HEK293 (cell line): Measurements from ENCODE around the gene TSHZ2.
A peak's percentile ranks its signal among the peaks of the same experiment; 100 is the strongest.

Source experiments
- GLI2 ChIP-seq: fragments of 450-650 bp; formaldehyde crosslinking; IDR thresholded peaks from 2 replicates; pipeline ENCODE4; 2017; ENCODE audit warnings: missing biosample characterization, missing genetic modification characterization, low read depth, borderline replicate concordance
- GLIS1 ChIP-seq: fragments of 450-650 bp; formaldehyde crosslinking; IDR thresholded peaks from 2 replicates; pipeline ENCODE4 v1.5.1; 2016; ENCODE audit warnings: missing biosample characterization, missing genetic modification characterization
- HIC1 ChIP-seq: fragments of 450-650 bp; formaldehyde crosslinking; IDR thresholded peaks from 2 replicates; pipeline ENCODE4 v1.5.1; 2016; ENCODE audit warnings: missing biosample characterization, missing genetic modification characterization
- INSM2 ChIP-seq: fragments of 450-650 bp; formaldehyde crosslinking; IDR thresholded peaks from 2 replicates; pipeline ENCODE4 v1.5.1; 2016; ENCODE audit warnings: missing biosample characterization, missing genetic modification characterization
- KLF1 ChIP-seq: fragments of 450-650 bp; formaldehyde crosslinking; IDR thresholded peaks from 2 replicates; pipeline ENCODE4 v1.5.1; 2016; ENCODE audit warnings: missing biosample characterization, missing genetic modification characterization
- KLF16 ChIP-seq: fragments of 450-650 bp; formaldehyde crosslinking; IDR thresholded peaks from 2 replicates; pipeline ENCODE4 v1.5.1; 2017; ENCODE audit warnings: missing biosample characterization, missing genetic modification characterization
- MEIS1 ChIP-seq: sonication (generic); formaldehyde crosslinking; IDR thresholded peaks from 2 replicates; pipeline ENCODE4 v1.8.1; 2022; ENCODE audit warnings: missing genetic modification reagents, mild to moderate bottlenecking, borderline replicate concordance
- SCRT1 ChIP-seq: fragments of 450-650 bp; formaldehyde crosslinking; IDR thresholded peaks from 2 replicates; pipeline ENCODE4 v1.5.1; 2016; ENCODE audit warnings: missing biosample characterization, missing genetic modification characterization, borderline replicate concordance
- SETDB1 ChIP-seq: IDR thresholded peaks from one replicate; pipeline ENCODE4 v1.6.1; 2017; ENCODE audit warnings: mild to moderate bottlenecking, low read length, moderate library complexity, mixed read lengths; ENCODE audit not compliant: insufficient read length
- TRIM28 ChIP-seq: IDR thresholded peaks from 2 replicates; pipeline ENCODE4 v1.6.1; 2011; ENCODE audit warnings: low read length, control low read depth, borderline replicate concordance
- YY2 ChIP-seq: fragments of 450-650 bp; formaldehyde crosslinking; IDR thresholded peaks from 2 replicates; pipeline ENCODE4 v1.5.1; 2016; ENCODE audit warnings: missing biosample characterization, missing genetic modification characterization
- ZBTB20 ChIP-seq: fragments of 450-650 bp; formaldehyde crosslinking; IDR thresholded peaks from 2 replicates; pipeline ENCODE4 v1.5.1; 2016; ENCODE audit warnings: missing biosample characterization, missing genetic modification characterization
- ZBTB26 ChIP-seq: fragments of 450-650 bp; formaldehyde crosslinking; optimal IDR thresholded peaks from 2 replicates; pipeline ENCODE3; 2016; ENCODE audit warnings: missing biosample characterization, mild to moderate bottlenecking, missing genetic modification characterization
- ZBTB7A ChIP-seq: fragments of 450-650 bp; formaldehyde crosslinking; IDR thresholded peaks from 2 replicates; pipeline ENCODE4 v1.5.1; 2016; ENCODE audit warnings: low read depth, missing biosample characterization, missing genetic modification characterization
- ZNF138 ChIP-seq: fragments of 450-650 bp; formaldehyde crosslinking; IDR thresholded peaks from 2 replicates; pipeline ENCODE4 v1.5.1; 2016; ENCODE audit warnings: missing biosample characterization, missing genetic modification characterization, borderline replicate concordance
- ZNF140 ChIP-seq: fragments of 450-650 bp; formaldehyde crosslinking; IDR thresholded peaks from 2 replicates; pipeline ENCODE4 v1.5.1; 2016; ENCODE audit warnings: missing biosample characterization, missing genetic modification characterization
- ZNF157 ChIP-seq: fragments of 450-650 bp; formaldehyde crosslinking; IDR thresholded peaks from 2 replicates; pipeline ENCODE4 v1.5.1; 2016; ENCODE audit warnings: missing biosample characterization, missing genetic modification characterization
- ZNF175 ChIP-seq: fragments of 450-650 bp; formaldehyde crosslinking; IDR thresholded peaks from 2 replicates; pipeline ENCODE4 v1.5.1; 2016; ENCODE audit warnings: missing biosample characterization, missing genetic modification characterization
- ZNF202 ChIP-seq: fragments of 450-650 bp; formaldehyde crosslinking; IDR thresholded peaks from 2 replicates; pipeline ENCODE4 v1.5.1; 2016; ENCODE audit warnings: missing biosample characterization, missing genetic modification characterization, borderline replicate concordance
- ZNF24 ChIP-seq: fragments of 450-650 bp; formaldehyde crosslinking; IDR thresholded peaks from 2 replicates; pipeline ENCODE4 v1.5.1; 2016; ENCODE audit warnings: missing biosample characterization, missing genetic modification characterization
- ZNF292 ChIP-seq: fragments of 450-650 bp; formaldehyde crosslinking; IDR thresholded peaks from 2 replicates; pipeline ENCODE4 v1.5.1; 2016; ENCODE audit warnings: low read depth, missing biosample characterization, missing genetic modification characterization, borderline replicate concordance
- ZNF324 ChIP-seq: fragments of 450-650 bp; formaldehyde crosslinking; IDR thresholded peaks from 2 replicates; pipeline ENCODE4 v1.5.1; 2016; ENCODE audit warnings: missing biosample characterization, missing genetic modification characterization
- ZNF341 ChIP-seq: fragments of 450-650 bp; formaldehyde crosslinking; IDR thresholded peaks from 2 replicates; pipeline ENCODE4; 2016; ENCODE audit warnings: low read depth, missing biosample characterization, missing genetic modification characterization
- ZNF416 ChIP-seq: fragments of 450-650 bp; formaldehyde crosslinking; IDR thresholded peaks from 2 replicates; pipeline ENCODE4 v1.5.1; 2016; ENCODE audit warnings: missing biosample characterization, missing genetic modification characterization
- ZNF514 ChIP-seq: fragments of 450-650 bp; formaldehyde crosslinking; IDR thresholded peaks from 2 replicates; pipeline ENCODE4 v1.5.1; 2016; ENCODE audit warnings: missing biosample characterization, missing genetic modification characterization
- ZNF600 ChIP-seq: fragments of 450-650 bp; formaldehyde crosslinking; IDR thresholded peaks from 2 replicates; pipeline ENCODE4 v1.5.1; 2016; ENCODE audit warnings: missing biosample characterization, missing genetic modification characterization
- ZNF621 ChIP-seq: fragments of 450-650 bp; formaldehyde crosslinking; IDR thresholded peaks from 2 replicates; pipeline ENCODE4 v1.5.1; 2017; ENCODE audit warnings: missing biosample characterization, missing genetic modification characterization
- ZNF624 ChIP-seq: fragments of 450-650 bp; formaldehyde crosslinking; IDR thresholded peaks from 2 replicates; pipeline ENCODE4 v1.5.1; 2017; ENCODE audit warnings: missing biosample characterization, missing genetic modification characterization
- ZNF792 ChIP-seq: fragments of 450-650 bp; formaldehyde crosslinking; IDR thresholded peaks from 2 replicates; pipeline ENCODE4 v1.5.1; 2016; ENCODE audit warnings: missing biosample characterization, missing genetic modification characterization
- ZNF837 ChIP-seq: fragments of 450-650 bp; formaldehyde crosslinking; IDR thresholded peaks from 2 replicates; pipeline ENCODE4 v1.5.1; 2016; ENCODE audit warnings: missing biosample characterization, missing genetic modification characterization
- ZSCAN16 ChIP-seq: fragments of 450-650 bp; formaldehyde crosslinking; IDR thresholded peaks from 2 replicates; pipeline ENCODE4 v1.5.1; 2016; ENCODE audit warnings: missing biosample characterization, missing genetic modification characterization
- TF ChIP-seq, protein P1 (sequence below): fragments of 450-650 bp; formaldehyde crosslinking; IDR thresholded peaks from 2 replicates; pipeline ENCODE4; 2016; ENCODE audit warnings: missing biosample characterization, missing genetic modification characterization
- TF ChIP-seq, protein P2 (sequence below): fragments of 450-650 bp; formaldehyde crosslinking; IDR thresholded peaks from 2 replicates; pipeline ENCODE4 v1.5.1; 2016; ENCODE audit warnings: missing biosample characterization, missing genetic modification characterization
- TF ChIP-seq, protein P3 (sequence below): fragments of 450-650 bp; formaldehyde crosslinking; IDR thresholded peaks from 2 replicates; pipeline ENCODE4 v1.5.1; 2016; ENCODE audit warnings: missing biosample characterization, missing genetic modification characterization

The TSHZ2 gene

DNA sequence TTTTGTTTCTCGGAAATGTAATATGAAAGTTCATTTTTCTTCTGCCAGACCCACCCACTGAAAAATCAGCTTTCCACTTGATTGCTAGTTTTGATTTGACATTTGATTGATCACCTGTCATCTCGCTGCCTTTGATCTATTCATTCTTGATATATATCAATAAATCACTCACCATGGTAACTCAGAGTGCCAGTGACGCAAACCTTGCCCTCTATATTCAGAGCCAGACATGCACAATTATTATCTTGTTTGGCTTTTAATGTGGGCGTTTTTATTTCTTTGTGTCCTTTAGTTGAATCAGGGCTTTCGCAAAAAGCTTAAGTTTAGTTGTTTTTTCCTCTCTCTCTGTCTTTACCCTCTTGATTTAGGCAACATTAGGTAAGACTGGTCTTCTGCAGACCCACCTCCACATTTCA is 2.0 kb downstream of the TSHZ2 start (continued):
- TF ChIP-seq GLI2 (tag by site-specific recombination), result no peak
- TF ChIP-seq ZNF157 (tag by site-specific recombination), result no peak
- TF ChIP-seq, protein P1, sequence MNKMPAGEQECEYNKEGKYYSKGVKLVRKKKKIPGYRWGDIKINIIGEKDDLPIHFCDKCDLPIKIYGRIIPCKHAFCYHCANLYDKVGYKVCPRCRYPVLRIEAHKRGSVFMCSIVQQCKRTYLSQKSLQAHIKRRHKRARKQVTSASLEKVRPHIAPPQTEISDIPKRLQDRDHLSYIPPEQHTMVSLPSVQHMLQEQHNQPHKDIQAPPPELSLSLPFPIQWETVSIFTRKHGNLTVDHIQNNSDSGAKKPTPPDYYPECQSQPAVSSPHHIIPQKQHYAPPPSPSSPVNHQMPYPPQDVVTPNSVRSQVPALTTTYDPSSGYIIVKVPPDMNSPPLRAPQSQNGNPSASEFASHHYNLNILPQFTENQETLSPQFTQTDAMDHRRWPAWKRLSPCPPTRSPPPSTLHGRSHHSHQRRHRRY (tag by site-specific recombination), result no peak
- TF ChIP-seq, protein P2, sequence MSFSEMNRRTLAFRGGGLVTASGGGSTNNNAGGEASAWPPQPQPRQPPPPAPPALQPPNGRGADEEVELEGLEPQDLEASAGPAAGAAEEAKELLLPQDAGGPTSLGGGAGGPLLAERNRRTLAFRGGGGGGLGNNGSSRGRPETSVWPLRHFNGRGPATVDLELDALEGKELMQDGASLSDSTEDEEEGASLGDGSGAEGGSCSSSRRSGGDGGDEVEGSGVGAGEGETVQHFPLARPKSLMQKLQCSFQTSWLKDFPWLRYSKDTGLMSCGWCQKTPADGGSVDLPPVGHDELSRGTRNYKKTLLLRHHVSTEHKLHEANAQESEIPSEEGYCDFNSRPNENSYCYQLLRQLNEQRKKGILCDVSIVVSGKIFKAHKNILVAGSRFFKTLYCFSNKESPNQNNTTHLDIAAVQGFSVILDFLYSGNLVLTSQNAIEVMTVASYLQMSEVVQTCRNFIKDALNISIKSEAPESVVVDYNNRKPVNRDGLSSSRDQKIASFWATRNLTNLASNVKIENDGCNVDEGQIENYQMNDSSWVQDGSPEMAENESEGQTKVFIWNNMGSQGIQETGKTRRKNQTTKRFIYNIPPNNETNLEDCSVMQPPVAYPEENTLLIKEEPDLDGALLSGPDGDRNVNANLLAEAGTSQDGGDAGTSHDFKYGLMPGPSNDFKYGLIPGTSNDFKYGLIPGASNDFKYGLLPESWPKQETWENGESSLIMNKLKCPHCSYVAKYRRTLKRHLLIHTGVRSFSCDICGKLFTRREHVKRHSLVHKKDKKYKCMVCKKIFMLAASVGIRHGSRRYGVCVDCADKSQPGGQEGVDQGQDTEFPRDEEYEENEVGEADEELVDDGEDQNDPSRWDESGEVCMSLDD, result no peak
- TF ChIP-seq ZNF416 (tag by site-specific recombination), result no peak
- no peak for TF ChIP-seq ZNF837
- no peak for TF ChIP-seq ZNF138 (tag by site-specific recombination)
- no peak for TF ChIP-seq ZNF792 (tag by site-specific recombination)
- TF ChIP-seq ZSCAN16 (tag by site-specific recombination), result no peak
- no peak for TF ChIP-seq YY2
- TF ChIP-seq TRIM28, result no peak
- TF ChIP-seq ZNF140 (tag by site-specific recombination), result no peak
- TF ChIP-seq ZNF624, result no peak
- no peak for TF ChIP-seq GLIS1 (tag by site-specific recombination)
- TF ChIP-seq ZNF341, result no peak
- TF ChIP-seq ZNF175 (tag by site-specific recombination), result no peak
- no peak for TF ChIP-seq SCRT1 (tag by site-specific recombination)
- no peak for TF ChIP-seq INSM2 (tag by site-specific recombination)
- TF ChIP-seq HIC1 (tag by site-specific recombination), result no peak
- TF ChIP-seq ZBTB20 (tag by site-specific recombination), result no peak
- TF ChIP-seq ZNF514, result no peak
- TF ChIP-seq ZNF24 (tag by site-specific recombination), result no peak
- TF ChIP-seq, protein P3, sequence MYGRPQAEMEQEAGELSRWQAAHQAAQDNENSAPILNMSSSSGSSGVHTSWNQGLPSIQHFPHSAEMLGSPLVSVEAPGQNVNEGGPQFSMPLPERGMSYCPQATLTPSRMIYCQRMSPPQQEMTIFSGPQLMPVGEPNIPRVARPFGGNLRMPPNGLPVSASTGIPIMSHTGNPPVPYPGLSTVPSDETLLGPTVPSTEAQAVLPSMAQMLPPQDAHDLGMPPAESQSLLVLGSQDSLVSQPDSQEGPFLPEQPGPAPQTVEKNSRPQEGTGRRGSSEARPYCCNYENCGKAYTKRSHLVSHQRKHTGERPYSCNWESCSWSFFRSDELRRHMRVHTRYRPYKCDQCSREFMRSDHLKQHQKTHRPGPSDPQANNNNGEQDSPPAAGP (tag by site-specific recombination), result no peak
- TF ChIP-seq ZNF621 (tag by site-specific recombination), result no peak
- TF ChIP-seq ZBTB26 (tag by site-specific recombination), result no peak
- no peak for TF ChIP-seq ZNF324 (tag by site-specific recombination)
- peak; percentile 77; the same call in 1 of the 2 replicates for TF ChIP-seq MEIS1 (CRISPR knock-in tag)
- TF ChIP-seq KLF1 (tag by site-specific recombination), result no peak
- no peak for TF ChIP-seq ZNF292 (tag by site-specific recombination)
- TF ChIP-seq ZNF600 (tag by site-specific recombination), result no peak
- TF ChIP-seq ZBTB7A (tag by site-specific recombination), result no peak
- 0 out of 2 replicates have a peak, but pooled peaks have one; percentile 18 for TF ChIP-seq KLF16
- no peak for TF ChIP-seq SETDB1
- no peak for TF ChIP-seq ZNF202 (tag by site-specific recombination)
